Umbilical cord (tissue), 2 donors: ENCODE measurements around the gene MFN2. TPM values are rescaled to one million over a fixed set of nuclear protein-coding genes. Genes with fewer than 3 reads are reported as not detected.

Experiments used
- DNase-seq: peaks from one replicate; pipeline ENCODE4 v3.0.0-alpha.2; 2015; ENCODE audit warnings: low spot score
- total RNA-seq: library from RNA; depleted of rRNA; stranded (reverse); fragments of >200 nt; gene quantifications from one replicate; pipeline ENCODE4 v1.2.3, GENCODE V29; 2014; ENCODE audit warnings: low replicate concordance; ENCODE audit not compliant: insufficient read depth

The MFN2 gene
- total RNA-seq, 1 donor from 2014 or later, result 25.5 TPM

DNA sequence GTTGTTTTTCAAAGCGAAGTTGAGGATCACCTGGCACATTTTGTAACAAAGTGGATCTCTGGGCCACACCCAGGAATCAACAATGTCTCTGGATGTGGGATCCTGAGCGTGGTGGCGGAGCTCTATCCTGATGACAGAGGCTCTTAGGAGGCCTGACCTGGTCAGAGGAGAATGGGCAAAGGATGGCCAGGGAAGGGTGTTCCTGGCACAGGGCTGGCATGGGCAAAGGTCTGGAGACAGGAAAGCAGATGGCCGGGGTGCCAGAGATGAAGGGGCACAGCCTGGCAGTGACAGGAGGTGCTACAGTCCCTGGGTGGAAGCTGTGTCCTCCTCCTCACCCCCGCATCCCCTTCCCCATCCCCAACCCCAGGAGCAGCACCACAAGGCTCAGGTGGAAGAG is 20.0 kb upstream of the MFN2 start:
- no peak for DNase-seq

DNA sequence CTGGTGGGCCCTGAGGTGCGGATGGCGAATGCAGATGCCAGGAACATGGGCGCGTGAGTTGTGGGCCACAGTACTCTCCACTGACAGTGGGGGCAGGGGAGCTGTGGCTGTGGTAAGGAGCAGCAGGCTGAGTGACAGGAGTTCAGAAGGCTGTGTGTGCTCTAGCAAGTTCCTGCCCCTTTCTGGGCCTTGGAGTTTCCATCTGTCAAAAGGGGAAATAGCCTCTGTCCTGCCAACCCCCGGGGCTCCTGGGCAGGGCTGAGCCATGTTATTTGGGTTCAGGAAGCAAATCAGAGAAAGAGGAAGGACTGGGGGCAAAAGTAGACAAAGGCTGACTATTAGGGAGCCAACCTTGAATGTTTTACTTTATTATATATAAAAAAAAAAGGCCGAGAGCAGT is 19.5 kb upstream of the MFN2 start:
- peak; percentile 35 for DNase-seq

DNA sequence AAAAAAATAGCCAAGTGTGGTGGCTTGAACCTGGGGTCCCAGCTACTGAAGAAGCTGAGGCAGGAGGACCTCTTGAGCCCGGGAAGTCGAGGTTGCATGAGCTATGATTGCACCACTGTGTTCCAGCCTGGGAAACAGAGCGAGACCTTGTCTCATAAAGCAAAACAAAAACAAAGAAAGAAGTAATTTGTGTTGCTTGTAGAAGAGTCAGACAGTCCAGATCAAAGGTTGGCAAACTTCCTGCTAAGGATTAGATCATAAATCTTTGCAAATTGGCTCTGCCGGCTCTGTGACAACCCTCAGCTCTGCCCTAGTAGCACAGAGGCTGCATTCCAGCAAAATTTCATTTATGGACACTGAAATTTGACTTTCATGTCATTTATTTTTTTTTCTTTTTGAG is 19.0 kb upstream of the MFN2 start:
- DNase-seq, result no peak

DNA sequence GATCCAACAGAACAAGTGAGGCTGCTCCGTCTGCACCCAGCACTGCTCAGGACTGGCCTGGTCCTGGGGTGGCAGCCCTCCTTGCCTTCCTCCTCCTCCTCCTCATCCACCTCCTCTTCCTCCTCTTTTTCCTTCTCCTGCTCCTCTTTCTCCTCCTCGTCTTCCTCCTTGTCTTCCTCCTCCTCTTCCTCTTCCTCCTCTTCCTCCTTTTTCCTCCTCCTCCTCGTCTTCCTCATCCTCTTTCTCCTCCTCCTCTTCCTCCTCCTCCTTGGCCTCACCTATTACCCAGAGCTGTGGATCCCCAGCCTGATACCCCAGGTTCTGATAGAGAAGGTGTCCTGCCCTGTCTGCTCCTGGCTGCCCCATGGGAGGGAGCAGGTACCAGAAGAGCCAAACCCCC is 16.6 kb upstream of the MFN2 start:
- no peak for DNase-seq

DNA sequence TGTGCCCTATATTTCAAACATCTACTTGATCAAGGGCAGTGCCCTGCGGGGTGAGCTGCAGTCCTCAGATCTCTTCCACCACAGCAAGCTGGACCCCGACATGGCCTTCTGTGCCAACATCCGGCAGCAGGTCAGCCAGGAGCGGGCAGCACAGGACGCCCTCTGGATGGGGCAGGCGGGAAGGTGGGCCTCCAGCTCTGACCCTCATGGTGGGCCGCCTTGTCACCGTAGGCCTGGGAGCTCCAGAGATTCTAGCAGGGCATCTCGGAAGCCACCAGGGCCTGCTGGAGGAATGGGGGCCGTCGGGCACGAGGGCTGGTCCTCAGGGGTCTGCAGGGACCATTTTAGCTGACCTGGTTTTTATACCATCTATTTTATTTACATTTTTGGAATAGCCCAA is 15.6 kb upstream of the MFN2 start:
- no peak for DNase-seq

DNA sequence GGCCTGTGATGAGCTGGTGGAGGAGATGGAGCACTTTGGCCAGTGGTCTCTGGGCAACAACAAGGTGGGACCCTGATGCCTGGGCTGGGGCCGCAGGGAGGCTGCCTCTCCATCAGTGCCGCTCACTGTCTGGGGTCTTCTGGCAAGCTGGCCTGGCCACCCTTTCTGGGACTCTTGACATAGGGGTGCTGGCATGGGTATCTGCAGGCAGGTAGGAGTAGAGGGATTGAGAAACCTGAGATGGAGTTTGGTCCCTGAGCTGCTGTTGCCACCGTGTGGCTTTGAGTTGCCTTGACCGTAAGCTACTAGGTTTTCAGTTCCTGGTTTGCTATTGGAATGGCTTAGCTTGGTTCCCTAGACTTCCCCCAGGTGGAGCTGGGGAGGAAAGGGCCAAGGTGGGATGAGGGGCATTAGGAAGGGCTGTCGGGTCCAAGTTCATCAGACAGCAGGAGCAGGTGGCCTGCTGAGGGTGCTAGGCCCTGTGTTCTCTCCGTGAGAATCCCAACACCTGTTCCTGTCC is 13.2 kb upstream of the MFN2 start:
- DNase-seq, result no peak

DNA sequence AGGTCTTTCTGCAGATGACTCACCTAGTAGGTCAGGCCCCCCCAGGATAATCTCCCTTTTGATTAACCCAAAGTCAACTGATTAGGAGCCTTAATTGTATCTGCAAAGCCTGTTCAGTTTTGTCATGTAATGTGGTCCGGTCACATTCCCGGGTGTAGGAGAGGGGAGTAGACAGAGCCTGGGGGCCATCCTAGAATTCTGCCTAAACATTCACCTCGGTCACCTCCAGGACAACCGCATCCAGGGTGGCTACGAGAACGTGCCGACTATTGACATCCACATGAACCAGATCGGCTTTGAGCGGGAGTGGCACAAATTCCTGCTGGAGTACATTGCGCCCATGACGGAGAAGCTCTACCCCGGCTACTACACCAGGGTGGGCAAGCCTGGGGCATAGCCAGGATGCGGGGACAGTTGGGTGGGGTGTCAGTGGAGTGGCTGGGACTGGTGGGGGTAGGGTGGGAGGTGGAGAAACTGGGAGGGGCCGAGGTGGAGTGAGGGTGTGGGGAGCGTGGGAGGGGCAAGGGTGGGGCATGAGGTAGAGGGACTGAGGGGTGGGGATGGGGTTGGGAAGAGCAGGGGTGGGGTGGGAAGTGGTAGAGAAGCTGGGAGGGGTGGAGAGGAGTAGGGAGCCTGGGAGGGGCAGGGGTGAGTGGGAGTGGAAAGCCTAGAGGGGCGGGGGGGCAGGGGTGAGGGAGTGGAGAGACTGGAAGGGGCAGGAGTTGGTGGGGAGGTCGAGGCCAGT is 9.6 kb upstream of the MFN2 start:
- DNase-seq, result no peak

DNA sequence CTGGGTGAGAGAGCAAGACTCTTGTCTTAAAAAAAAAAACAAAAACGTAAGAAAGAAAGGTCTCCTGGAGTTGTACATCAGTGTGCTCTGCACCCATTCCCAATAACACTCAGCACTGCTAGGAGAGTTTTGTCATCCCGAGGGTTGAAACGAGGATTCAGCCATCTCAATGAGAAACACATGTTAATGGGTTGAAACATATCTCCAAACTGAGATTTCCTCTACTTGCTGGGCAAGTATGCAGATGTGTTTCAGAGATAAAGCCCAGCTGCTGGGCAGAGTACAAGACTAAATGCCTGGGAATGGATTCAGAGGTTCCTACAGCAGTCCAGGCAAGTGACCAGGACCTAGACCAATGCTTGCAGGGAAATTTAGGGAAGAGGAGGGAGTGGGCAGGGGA is 2.6 kb upstream of the MFN2 start:
- DNase-seq, result peak; percentile 34

DNA sequence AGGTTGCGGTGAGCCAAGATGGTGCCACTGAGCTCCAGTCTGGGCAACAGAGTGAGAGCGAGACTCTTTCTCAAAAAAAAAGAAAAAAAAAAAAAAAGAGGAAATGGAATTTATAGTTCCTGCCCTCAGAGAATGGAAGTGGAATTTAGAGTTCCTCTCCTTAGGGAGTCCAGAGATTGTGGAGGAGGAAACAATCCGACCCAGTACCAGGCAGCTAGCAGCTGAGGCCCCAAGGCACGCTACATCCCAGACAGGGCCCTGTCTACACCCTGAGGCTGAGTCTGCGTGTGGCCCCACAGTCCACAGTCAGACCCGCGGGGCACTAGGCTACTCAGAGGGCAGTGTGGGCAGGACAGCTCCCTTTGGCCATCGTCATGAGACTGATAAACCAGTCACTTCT is 1.9 kb upstream of the MFN2 start:
- no peak for DNase-seq

DNA sequence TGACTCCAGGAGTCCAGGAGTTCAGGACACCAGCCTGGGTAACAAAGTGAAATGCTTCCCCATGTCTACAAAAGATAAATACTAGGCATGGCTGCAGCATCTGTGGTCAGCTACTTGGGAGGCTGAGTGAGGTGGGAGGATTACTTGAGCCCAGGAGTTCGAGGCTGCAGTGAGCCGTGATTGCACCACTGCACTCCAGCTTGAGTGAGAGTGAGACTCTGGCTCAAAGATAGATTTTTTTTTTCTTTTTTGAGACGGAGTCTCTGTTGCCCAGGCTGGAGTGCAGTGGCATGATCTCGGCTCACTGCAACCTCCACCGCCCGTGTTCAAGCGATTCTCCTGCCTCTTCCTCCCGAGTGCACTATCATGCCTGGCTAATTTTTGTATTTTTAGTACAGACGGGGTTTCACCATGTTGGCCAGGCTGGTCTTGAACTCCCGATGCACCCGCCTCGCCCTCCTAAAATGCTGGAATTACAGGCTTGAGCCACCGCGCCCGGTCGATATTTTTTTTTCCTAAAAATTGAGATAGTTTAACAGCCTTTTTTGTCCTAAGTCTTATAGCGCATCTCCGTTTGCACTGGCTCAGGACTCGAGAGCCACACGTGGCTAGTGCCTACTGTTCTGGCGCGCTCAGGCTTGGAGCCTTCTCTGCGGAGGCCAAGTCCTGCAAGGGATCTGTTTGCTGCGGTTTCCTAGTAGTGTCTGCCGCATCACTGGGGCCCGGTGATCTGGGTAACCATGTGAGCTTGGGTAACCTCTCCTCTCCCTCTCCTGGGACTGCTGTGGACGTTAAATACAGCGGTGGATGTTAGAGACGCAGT is 1.0 kb upstream of the MFN2 start:
- no peak for DNase-seq

DNA sequence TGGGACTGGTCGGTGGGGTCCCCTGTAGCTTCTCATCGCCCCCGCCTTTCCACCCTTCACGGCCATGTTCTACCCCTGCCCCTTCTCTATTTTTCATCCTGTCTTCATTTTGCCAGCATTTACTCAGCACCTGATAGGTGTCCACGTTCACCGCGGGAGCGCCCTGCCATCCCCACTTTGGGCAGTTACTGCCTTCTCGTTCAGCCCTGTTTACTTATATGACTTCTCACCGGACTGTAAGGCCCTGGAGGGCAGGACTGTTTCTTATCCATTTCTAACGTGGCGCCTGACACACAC is 380 bp downstream of the MFN2 start:
- DNase-seq, result no peak

DNA sequence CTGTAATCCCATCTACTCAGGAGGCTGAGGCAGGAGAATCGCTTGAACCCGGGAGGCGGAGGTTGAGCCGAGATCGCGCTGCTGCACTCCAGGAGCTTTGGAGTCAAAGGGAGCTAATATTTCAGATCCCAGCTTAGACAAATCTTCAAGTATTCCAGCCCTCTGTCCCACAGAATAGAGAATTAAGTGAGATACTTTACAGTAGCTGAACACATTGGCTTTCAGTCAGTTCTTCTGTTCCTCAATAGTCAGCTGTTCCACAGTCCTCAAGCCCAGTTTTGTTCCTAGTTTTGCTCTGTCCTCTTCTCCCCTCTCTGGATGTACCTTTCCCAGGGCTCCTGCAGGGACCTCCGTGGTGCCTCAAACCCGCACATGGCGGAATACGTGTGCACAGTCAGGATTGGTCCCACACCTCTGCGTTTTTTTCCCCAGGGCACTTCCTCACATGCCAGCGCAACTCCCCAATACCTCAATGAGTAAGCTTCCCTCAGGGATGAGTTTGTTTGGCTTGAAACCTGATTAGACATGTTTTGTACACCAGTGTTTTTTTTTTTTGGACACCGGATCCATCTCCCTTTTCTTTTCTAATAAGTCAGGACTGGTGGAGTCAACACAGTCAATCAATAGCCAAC is 1.2 kb downstream of the MFN2 start:
- DNase-seq, result no peak

DNA sequence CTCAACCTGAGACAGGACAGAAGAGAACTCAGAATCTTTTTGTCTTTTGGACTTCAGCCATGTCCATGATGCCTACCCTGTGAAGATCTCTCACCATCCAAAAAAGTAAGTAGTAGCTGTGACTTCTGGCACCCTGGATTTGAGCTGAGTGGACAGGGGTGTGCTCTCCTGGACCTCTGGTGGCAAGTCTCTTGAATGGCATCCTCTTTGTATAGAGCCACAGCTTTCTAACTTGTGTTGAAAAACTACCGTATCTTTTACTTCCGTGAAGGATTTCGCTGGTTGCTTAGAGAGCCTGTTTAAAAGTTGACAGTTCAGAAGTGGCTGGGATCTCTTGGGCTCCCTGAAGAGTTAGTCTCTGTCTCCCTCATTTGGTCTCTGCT is 1.8 kb downstream of the MFN2 start:
- no peak for DNase-seq

DNA sequence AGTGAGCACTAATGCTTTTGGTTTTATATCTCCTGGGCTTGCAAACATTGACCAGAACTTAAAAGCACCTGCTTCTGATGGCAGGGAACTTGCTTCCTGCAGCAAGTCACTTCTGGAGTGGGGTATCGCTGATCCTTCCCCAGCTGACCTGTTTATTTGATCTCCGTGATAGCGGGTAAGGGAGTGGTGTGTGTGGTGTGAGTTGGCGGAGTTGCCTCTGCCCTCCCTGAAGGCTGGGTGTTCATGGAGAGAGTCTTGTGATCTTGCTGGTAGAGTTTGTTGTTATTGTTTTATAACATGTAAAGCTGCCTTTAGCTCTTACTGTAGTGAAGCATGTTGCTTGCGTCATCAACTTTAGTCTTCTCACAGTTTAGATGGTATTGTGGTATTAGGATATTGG is 3.9 kb downstream of the MFN2 start:
- no peak for DNase-seq

DNA sequence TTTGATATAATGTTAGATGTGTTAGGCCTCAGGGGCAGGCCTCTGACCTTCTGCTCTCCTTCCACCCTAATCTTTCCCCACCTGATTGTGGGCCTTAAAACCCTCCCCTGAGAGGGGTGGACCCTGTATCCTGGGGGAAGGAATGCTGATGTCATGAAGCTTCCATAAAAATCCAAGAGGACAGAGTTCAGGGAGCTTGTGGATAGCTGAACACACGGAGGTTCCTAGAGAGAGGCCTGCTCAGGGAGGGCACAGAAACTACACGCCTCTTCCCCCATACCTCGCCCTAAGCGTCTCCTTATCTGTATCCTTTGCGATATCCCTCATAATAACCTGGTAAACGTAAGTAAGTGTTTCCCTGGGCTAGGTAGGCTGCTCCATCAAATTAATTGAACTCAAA is 4.3 kb downstream of the MFN2 start:
- no peak for DNase-seq

DNA sequence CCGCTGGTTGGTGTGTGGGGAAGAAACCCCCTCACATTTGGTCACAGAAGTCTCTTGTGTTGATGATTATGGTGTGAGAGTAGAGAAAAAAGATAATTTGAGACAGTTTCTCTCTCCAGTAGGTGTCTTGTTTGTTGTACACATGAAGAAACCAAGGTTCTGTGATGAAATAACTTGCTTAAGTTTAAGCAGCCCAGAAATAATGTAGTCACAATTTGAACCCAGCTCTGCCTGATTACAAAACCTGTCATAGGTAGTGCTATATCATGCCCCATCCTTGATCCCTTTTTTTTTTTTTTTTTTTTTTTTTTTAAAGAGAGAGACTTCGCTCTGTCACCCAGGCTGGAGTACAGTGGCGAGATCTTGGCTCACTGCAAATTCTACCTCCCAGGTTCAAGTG is 4.9 kb downstream of the MFN2 start:
- DNase-seq, result no peak

DNA sequence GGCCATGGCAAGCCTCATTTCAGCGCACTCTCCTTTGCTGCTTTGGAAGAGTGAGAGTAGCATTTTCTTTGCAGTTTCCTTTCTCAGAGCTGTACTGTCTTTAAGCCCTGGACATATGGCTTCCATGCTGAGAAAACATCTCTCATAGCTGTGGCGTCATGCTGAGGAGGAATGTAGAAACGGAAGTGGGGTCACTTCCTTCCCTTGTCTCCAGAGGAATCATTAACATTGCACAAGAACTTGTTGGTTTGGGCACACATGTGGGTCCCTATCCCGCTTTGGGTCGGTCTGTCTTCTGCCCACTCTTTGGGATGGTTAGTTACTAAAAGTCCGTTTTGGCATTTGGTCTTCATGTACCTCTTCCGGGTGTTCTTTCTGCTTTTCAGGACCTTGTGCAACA is 5.6 kb downstream of the MFN2 start:
- no peak for DNase-seq

DNA sequence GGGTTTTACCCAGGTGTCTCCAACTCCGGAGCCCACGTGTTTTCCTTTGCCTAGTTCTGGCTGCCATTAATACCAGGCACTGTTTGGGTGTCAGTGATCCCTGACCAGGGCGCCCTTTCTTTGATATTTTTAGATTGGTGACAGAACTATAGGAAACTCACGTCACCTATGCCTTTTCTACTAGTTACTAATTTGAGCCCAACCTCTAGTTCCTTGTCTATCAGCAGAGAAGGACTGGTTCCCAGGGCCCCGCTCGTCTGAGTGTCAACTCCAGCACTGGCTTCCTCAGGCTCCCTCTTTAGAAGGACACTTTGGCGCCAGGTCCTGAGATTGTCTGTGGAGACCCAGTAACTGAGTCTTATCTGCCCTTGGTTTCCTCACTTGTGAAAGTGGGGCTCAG is 9.4 kb downstream of the MFN2 start:
- no peak for DNase-seq

DNA sequence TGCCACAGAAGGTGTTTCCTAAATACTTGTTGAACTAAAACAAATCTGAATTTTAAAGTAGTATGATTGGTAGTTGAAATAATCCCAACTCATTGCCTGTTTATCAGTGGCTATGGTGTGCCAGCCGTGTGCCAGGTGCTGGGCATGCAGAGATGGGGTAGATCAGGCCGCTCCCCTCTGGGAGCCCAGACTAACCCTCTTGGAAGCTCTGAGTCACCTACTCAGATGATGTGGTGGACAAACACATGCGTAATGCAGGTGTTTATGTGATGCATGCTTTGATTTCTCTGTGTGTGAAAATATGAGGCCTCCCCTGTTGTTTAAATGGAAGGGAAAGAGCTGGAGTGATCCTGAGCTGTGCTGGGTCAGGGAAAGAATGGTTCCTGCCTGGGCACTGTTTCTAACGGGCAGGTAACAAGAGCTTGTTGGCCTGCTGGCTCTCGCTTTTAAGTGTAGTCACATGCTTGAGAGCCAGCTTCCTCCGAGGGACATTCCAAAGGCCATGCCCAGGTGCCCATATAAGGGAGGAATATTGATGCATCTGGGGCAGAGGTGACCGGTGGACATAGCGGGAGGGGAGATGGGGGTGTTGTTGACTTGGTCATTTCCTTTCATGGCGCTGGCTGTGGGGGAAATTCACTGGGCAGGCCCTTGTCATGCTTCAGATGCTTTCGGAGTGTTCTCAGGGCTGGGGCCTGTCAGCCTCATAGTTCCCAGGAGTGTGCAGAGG is 10.2 kb downstream of the MFN2 start:
- no peak for DNase-seq

DNA sequence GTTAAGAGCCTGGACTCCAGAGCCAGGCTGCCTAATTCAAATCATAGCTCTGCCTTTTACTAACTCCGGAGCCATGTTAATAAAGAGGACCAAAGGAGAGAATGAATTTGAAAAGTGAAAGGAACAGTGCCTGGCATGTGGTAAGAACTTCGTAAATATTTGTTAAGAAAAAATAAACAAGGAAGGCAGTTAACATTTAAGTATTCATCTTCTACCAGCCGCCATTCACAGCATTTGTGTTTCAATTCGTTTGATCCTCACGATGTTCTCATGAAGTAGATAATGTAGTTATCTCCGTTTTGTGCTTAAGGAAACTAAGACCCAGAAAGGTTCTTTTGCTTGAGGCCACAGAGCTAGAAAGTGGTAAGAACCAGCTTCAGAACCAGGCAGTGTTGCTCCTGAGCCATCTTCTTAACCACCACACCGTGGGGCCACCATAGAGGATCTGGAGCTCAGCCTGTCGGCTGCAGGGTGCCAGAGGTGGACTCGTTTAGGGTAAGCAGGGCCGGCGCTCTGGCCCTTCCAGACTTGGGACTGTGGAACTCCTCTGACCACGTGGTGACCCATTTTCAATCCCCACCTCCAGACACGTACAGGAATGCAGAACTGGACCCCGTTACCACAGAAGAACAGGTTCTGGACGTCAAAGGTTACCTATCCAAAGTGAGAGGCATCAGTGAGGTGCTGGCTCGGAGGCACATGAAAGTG is 11.9 kb downstream of the MFN2 start:
- no peak for DNase-seq

DNA sequence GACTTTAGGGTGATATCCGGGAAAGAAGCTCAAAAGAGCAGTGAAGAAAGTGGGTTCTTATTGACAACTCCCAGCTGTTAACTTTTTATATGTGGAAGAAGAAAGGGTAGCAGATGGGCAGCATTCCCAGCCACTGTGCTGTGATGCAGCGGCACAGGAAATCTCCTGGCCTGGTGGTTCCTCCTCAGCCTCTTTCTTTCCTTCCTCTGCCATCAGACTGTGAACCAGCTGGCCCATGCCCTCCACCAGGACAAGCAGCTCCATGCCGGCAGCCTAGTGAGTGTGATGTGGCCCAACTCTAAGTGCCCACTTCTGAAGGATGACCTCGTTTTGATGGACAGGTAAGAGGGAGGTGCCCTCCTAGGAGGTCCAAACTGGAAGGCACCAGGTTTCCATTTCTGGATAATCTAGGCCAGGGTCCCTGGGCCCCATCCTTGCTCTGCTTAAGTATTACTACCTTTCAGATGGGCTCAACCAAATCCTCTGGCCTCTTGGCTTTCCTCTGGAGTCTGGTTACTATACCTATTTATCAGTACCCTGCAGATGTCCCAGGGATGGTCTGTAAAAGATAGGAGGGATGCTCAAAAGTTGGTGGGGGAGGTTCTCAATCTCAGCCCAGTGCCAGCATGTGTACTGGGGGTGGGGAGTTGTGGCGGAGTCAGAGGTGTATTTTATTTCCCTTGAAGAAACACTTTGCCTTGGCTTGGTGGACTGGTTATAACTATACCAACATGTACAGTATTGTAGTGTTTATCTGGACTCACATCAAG is 17.0 kb downstream of the MFN2 start:
- no peak for DNase-seq
